GM20431 (cell line): Measurements from ENCODE around the gene DNAJB12.
"Not testable (repeated sequence)": the region's sequence is repeated elsewhere in the genome, so short reads cannot be mapped to it uniquely, and the experiment has no call there.

Experiments used
- in situ Hi-C: fragments of 300-500 bp; cut with MseI, MboI; formaldehyde crosslinking; loops from one replicate; pipeline ENCODE4 v1.15.0; 2020; ENCODE audit warnings: low sequenced_read_pairs; ENCODE audit not compliant: unreplicated experiment

Gene DNAJB12

DNA sequence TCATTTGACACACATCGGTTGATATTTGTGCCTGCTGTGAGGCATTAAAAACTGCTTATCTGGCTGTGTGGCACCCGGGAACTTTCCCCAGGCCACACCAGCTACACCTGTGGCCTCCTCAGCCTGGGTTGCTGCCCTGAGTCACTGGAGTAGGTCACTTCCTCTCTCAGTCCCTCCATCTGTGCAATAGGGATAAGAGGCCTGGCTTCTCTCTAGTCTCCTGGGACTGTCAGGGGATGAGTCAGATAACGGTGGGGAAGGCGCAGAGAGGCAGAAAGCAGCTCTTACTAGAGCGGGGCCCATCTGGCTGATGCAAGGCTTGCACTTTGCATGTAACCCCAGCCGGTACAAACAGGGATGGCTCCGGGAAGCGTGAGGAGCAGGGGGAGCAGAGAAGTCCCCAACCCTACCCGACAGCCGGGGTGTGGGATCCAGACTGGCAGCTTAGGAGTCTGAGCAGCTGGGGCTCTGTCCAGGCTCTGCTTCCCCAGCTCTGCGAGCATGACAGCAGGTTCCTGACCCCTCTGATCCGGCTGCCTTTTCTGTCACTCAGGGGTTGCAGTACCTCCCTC, 34.0 kb downstream of the DNAJB12 start:
- in situ Hi-C loops: no loop called here

DNA sequence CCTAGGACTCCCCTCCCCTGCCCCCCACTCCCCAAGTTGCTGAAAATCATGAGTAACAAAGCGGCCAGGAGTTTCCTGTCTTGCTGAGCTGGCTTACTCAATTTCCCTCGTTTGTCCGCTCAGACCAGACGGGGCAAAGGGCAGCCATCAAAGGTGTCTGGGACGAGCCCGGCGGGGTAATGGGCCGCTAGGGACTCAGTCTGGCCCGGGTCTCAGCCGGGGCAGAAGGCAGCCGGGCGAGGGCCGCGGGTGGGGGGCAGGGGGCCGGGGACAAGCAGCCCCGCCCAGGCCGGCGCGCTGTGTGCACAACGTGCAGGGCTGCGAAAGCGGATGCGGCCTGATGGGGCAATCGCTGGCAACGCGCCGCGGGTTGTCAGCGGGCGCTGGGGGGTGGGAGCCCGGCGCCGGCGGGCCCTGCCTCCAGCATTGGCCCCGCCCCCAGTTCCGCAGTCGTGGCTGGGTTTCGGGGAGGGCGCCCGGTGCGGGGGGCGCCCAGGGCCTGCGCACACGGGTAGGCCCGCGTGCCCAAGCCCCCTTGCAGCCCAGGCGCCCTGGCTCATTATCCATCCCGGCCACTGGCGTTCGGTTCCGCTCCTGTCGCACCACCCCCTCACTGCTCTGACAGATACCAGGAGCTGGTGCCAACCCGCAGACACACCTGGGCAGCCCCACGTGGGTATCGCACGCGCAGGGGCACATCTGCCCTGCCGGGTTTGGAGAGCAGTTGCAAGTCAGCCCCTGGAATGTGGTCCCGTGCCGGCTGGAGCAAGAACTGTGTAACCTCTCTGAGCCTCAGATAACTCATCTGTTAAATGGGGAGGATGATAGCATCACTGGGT, 35.1 kb downstream of the DNAJB12 start:
- in situ Hi-C loops: no loop called here

GRCh38 chr10:72318418-72319262, 36.1 kb downstream of the DNAJB12 start:
- in situ Hi-C loops: no loop called here

DNA sequence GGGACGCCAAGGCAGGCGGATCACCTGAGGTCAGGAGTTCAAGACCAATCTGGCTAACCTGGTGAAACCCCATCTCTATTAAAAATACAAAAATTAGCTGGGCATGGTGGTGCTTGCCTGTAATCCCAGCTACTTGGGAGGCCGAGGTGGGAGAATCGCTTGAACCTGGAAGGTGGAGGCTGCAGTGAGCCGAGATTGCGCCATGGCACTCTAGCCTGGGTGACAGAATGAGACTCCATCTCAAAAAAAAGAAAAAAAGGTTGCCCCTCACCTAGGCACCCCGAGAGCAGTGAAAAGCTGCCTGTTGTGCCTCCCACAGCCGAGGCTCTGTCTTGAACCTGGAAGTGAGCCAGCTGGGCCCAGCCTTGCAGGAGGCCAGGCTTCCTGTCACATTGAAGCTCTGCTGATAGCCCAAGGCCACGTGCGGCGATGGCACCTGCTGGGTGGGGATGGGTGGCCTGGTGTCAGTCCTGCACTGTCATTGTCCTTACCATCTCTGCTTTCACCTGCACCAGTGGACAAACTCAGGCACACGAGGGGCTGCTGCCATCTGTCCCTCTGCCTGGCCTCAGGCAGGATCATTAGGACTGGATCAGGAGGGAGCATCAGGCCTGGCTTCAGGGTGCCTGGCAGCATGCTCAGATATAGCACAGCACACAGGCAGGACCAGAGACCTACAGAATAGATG, 37.8 kb downstream of the DNAJB12 start:
- in situ Hi-C loops: no loop called here

- in situ Hi-C loops: no loop called here
These were observed 38.4 kb downstream of the DNAJB12 start for GRCh38 chr10:72316386-72316700.

DNA sequence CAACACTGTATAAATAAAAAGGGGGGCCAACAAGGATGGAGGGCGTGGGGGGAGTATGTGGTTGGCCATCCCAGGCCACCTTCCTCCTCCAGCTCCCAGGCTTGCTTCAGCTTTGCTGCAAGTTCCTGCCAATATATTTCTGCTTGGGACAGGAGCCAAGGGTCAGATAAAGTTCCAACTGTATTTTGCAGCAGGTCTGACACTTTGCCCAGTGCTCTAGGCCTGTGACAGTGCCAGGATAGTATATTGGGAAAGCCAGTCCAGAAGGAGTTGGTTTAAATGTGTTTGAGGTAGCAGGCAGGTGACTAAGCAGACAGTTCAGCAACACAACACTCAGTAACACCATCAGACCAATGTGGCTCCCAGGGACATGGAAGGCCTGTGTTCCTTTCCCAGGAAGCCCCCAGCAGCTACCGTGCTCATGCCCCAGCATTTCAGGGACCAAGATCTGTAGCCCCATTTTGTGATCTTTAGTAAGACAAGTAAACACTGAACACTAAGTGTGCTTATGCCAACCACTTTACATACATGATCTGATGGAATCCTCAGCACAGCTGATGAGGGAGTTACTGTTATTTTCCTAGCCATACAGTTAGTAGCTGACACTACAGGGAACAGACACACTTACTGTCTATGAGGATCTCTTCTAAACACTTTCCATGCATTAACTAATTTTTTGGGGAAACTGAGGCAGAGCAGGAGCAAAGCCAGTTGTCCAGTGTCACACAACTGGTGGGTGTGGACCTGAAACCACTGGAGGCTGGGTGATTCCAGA, 38.9 kb downstream of the DNAJB12 start:
- in situ Hi-C loops: no loop called here

DNA sequence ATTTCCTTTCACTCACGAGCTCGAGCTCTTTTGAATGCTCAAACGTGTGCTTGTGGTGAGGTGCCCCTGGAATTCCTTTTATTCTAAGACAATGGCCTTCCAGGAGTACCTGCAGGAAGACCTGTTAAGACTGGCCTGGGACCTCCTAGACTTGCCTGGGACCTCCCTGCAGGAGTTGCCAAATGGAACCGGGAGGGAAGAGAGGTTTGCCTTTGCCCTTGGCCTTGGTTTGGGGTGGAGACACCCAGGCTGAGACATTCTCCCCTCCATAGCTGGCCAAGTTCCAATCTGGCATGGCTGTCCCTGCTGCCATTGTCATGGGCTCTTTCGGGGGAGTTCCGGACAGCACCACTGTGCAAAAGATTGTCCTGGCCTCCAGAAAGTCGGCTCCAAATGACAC, 39.7 kb downstream of the DNAJB12 start:
- in situ Hi-C loops: no loop called here

- in situ Hi-C loops: no loop called here
These were observed 40.5 kb downstream of the DNAJB12 start for GRCh38 chr10:72314263-72314662.

DNA sequence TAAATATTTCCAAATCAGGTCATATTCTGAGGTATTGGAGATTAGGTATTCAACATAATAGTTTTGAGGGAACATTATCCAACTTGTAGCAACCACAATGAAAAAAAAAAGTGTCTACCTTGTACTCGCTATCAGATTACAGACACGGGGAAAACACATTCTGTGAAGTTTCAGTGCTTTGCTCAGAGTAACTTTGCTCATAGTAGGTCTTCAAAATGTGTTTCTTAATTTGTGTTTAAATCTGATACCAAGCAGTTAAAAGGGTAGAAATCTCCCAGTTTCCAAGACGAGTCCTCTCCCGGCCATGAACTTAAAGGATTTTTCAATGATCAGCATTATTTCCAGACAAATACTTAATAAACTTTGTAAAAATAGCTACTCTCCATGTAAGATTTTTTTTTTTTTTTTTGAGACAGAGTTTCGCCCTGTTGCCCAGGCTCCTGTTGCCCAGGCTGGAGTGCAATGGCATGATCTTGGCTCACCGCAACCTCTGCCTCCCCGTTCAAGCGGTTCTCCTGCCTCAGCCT, 41.8 kb downstream of the DNAJB12 start:
- in situ Hi-C loops: no loop called here

- in situ Hi-C loops: no loop called here
These were observed 43.1 kb downstream of the DNAJB12 start for GRCh38 chr10:72311667-72312066.

- in situ Hi-C loops: no loop called here
These were observed 44.1 kb downstream of the DNAJB12 start for GRCh38 chr10:72310636-72311035.

DNA sequence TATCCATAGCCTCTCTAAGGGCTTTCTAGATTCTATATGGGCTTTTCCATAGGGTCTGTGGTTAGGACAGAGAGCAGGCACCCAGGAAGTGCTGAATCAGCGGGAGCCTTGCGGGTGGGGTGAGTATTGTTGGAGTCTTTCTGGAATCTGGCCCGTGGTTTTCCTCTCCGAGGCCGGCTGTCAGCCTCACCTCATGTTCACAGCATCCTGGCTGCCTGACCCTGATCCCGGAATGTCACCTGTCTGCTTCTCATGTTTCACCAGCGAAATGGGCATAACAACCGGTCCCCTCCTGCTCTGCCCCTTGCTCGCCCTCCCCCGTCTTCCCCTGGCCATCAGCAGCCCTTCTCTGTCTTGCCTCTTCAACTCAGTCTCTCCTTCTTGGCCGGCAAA, 44.5 kb downstream of the DNAJB12 start:
- in situ Hi-C loops: no loop called here

GRCh38 chr10:72309290-72310240, 45.2 kb downstream of the DNAJB12 start:
- in situ Hi-C loops: no loop called here

GRCh38 chr10:72308320-72308987, 46.3 kb downstream of the DNAJB12 start:
- in situ Hi-C loops: no loop called here

DNA sequence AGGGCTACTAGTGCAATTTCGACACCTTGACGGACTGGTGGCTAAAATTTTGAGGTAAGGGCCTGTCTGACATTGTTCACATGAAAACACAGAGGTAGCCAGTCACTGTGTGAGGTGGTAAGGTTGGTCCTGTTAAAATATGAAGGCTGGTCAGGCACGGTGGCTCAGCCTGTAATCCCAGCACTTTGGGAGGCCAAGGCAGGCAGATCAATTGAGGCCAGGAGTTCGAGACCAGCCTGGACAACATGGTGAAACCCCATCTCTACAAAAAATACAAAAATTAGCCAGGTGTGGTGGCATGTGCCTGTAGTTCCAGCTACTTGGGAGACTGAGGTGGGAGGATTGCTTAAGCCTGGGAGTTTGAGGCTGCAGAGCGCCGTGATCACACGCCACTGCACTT, 47.0 kb downstream of the DNAJB12 start:
- in situ Hi-C loops: not testable (repeated sequence)

GRCh38 chr10:72306215-72306760, 48.4 kb downstream of the DNAJB12 start:
- in situ Hi-C loops: no loop called here

DNA sequence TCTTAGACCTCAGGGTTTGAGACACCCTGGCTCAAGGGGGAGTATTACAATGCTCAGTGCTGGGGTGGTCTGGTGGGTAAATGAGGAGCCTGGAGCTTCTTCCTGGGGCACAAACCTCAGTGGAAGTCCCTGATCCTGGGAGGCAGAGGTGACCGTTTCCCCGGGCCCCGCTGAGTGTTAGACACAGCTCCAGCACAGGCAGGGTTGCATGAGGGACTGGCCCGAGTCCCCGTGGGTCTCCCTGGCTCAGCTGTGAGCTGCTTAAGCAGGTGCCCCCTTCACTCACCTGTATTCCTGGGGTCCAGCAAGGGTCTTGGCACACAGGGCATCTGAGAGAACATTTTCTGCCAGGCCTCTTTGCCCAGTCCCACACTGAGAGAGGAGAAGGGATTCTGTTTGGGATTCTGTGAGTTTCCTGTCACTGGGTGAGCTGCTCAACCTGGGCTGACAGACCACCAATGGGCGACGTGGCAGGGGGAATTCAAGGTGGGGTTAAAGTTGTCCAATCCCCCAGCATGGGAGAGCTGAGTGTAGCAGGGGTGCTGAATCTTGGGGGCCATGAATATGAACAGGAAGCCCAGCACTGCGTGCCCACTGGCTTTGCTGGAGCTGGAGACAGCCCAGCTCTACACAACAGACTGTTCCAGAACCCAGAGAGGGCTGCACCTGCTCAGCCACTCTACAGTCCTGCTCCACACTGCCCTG, 51.1 kb downstream of the DNAJB12 start:
- in situ Hi-C loops: no loop called here
